Epithelial cell of proximal tubule (primary cell): ENCODE measurements around the gene ORMDL2. TPM values are rescaled to one million over a fixed set of nuclear protein-coding genes. Genes with fewer than 3 reads are reported as not detected.
"Not testable (repeated sequence)": the region's sequence is repeated elsewhere in the genome, so short reads cannot be mapped to it uniquely, and the experiment has no call there.

Experiments used
- DNase-seq: peaks from one replicate; pipeline ENCODE4 v3.0.0-alpha.2; 2011; ENCODE audit warnings: low read depth
- H3K4me3 ChIP-seq: 2 replicates; pipeline ENCODE4 v1.5.1; 2011; ENCODE audit warnings: low read depth, mild to moderate bottlenecking, low read length
- CTCF ChIP-seq: conservative IDR thresholded peaks from 2 replicates; pipeline ENCODE4 v1.5.1; 2012; ENCODE audit warnings: low read depth, mild to moderate bottlenecking, low read length
- total RNA-seq: library from RNA; depleted of rRNA; stranded (reverse); fragments of >200 nt; gene quantifications from 2 replicates; pipeline ENCODE4 v1.2.3, GENCODE V29; 2015

ORMDL2 gene
- total RNA-seq, 1 donor from 2014 or later, result 40.5 TPM

- no peak for TF ChIP-seq CTCF
- DNase-seq, result no peak
- H3K4me3 ChIP-seq, result peak overlapping the region; percentile 97
These were observed 13.6 kb downstream of the ORMDL2 start for GRCh38 chr12:55831447-55831815.

DNA sequence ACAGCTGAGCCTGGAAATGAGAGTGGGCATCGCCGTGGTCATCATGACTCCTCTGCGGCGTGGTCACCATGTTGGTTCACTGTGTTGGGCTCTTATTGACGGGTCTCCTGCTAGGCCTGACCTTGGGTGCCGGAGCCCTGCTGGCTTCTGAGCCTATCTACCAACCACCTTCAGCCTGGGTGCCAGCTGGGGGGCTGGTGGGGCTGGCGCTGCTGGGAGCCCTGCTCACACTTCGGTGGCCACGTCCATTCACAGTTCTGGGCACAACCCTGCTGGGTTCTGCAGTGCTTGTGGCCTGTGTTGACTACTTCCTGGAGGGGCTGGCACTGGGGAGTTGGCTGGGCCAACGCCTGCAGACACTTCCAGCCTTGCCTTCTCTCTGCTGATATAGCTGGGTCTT lies 15.2 kb downstream of the ORMDL2 start:
- DNase-seq, result no peak
- no peak for TF ChIP-seq CTCF
- H3K4me3 ChIP-seq, result no peak overlapping the region

- not testable (repeated sequence) for DNase-seq, H3K4me3 ChIP-seq
These were observed 16.6 kb downstream of the ORMDL2 start for GRCh38 chr12:55834400-55834799.

- no peak for DNase-seq
- TF ChIP-seq CTCF, result no peak
- H3K4me3 ChIP-seq, result no peak overlapping the region
These were observed 20.5 kb downstream of the ORMDL2 start for GRCh38 chr12:55838361-55838760.

DNA sequence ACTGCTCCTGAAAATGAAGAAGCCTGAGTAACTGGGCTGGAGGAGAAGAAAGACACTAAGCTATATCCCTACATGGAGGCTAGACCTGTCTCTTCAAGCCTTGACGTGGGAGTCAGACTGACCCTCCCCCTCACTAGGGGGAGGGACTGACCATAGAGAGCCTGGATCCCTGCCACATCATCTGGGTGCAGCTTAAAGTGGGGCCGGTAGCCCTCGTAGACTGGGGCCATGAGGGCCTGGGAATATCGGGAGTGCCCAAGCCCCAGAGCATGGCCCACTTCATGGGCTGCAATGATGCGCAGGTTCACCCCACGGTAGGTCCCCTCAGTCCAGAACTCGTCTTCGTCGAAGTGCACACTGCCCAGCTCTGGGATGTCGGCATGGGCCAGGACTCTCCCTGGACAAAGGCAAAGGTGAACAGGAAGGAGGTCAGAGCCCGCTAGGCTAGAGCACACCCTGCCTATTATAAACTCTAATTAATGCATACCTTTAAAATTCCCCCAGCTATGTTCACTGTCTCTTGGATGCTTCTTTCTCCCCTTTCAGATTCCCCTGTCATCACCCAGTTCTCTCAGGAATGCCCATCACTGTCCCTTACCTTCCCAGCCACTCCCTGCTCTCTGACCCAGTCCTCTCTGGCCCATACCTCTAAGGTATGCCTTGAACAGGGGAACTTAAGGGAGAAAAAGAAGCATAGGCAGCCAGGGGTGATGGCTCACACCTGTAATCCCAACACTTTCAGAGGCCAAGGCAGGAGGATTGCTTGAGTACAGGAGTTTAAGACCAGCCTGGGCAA lies 21.7 kb downstream of the ORMDL2 start:
- H3K4me3 ChIP-seq, result no peak overlapping the region
- no peak for TF ChIP-seq CTCF
- no peak for DNase-seq

- H3K4me3 ChIP-seq, result no peak overlapping the region
- DNase-seq, result no peak
- no peak for TF ChIP-seq CTCF
These were observed 22.9 kb downstream of the ORMDL2 start for GRCh38 chr12:55840581-55841351.

DNA sequence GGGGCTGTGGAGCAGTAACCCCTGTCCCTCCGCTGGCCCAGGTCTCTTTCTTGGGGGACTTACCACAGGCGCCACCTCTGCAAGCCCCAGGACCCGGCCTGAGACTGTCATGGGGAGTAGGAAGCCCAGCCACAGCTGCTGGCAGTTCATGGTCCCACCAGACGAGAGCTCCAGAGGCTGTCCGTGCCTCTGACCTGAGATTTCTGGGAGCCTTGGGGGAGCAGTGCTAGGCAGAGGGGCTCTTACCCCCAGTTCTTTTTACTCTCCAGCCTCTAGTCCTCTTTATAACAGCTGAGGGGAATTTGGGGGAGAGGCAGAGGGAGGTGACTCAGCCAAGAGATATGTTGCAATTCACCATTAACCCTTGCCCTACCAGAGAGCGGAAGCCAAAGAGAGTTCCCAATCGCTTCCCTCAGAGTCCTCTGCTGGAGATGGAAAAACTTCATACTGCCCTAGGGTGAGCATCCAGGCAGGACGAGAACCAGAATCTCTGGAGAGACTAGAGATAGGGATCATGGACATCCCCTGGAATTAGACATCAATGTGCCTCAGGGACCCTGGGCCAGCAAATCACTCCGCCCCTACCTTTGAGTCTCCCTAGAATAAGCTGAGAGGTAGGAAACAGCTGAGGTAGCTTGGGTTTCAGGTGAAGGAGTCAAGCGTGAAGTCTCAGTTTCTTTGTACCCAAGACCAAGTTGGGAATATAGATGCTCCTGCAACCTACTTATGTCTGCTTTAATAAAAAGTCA lies 25.0 kb downstream of the ORMDL2 start, which contains the start of gene MMP19:
Gene MMP19, minus strand, starts transcription at position 256 of the 749 bp plus-strand sequence. Its CDS starts 106 bp downstream, at position 150.
- DNase-seq, result no peak
- no peak within 1 kb of the TSS for H3K4me3 ChIP-seq
- no peak for TF ChIP-seq CTCF
